Heart left ventricle (tissue), 13 donors: ENCODE measurements around the gene SULT1E1.

Experiments
- POLR2A ChIP-seq, 2 donors: fragments of 450-650 bp; IDR thresholded peaks; one replicate each; pipeline ENCODE4 v1.6.1; 2017; ENCODE audit warnings: antibody characterized with exemption in 2 of 2, mild to moderate bottlenecking in 2 of 2, moderate library complexity in 2 of 2
- TF ChIP-seq, protein P1 (sequence below), 12 donors: fragments of 200-600 bp; sonication (generic) in 4 of 12; IDR thresholded peaks; one replicate each; pipeline versions ENCODE4 v1.5.0 to v1.8.0; 2018 to 2022; ENCODE audit warnings: antibody characterized with exemption in 12 of 12, mild to moderate bottlenecking in 5 of 12
- donor health status: ischemic (EF 13 %, LVEDD 7.1; RV severe dilation, severe dysfunction).
- donor health status: DM: no; HTN: yes; CAD: no.
- donor health status: DM: no; HTN: no; CAD: no.
- donor health status: ischemic (EF 25% LVEDD 6.9; RV normal size, moderate dysfunction).
- donor health status: ischemic (EF 25% LVEDD 5.7; RV mildly dilated, moderate dysfunction).
- donor health status: ischemic (EF 35%, LVEDD 5.7; RV mildly dilated, moderate dysfunction).
- donor health status: nonischemic (EF 11% LVEDD 7.7; RV severe dilation, severe dysfunction).
- donor health status: DM: yes; HTN: yes; CAD: no.
- donor health status: PGD.
- donor health status: ischemic (EF 29% LVEDD 5.4; RV normal size, mild dysfunction).
- donor health status: nonischemic (EF 23%, LVEDD 6.1; RV moderate dilation, normal function).

DNA sequence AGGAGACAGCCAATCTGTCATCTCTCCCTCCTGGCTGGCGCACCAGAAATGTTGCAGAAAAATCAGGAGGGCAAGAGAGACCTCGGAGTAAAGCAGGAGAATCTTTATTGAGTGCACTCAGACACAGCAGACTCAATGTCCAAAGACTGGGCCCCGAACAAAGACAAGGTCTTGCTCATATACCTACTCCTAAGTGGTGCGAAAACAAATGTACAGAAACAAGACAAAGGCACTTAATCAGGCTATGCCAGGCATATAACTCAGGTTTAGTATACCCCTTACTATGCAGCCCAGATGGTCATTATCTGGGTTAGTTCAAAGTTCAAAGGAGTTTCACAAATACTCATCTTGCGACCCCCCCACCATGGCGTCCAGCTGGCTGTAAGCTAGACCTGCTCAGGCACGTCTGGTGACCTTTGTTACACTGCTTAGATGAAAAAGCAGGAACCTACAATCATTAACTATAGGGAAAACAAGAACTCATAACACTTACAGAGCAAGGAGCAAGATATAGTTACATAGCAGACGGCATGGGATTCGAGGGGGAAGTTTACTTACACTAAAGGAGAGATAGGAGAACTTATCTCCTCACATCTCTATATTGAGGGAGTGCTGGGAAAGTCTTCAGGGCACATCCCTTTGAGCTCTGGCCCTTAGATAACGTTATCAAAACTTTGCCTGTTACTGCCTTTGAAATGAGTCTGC is 27.5 kb downstream of the SULT1E1 start:
- no peak for TF ChIP-seq POLR2A (IDR thresholded peaks at IDR 0.05)
- TF ChIP-seq, protein P1, sequence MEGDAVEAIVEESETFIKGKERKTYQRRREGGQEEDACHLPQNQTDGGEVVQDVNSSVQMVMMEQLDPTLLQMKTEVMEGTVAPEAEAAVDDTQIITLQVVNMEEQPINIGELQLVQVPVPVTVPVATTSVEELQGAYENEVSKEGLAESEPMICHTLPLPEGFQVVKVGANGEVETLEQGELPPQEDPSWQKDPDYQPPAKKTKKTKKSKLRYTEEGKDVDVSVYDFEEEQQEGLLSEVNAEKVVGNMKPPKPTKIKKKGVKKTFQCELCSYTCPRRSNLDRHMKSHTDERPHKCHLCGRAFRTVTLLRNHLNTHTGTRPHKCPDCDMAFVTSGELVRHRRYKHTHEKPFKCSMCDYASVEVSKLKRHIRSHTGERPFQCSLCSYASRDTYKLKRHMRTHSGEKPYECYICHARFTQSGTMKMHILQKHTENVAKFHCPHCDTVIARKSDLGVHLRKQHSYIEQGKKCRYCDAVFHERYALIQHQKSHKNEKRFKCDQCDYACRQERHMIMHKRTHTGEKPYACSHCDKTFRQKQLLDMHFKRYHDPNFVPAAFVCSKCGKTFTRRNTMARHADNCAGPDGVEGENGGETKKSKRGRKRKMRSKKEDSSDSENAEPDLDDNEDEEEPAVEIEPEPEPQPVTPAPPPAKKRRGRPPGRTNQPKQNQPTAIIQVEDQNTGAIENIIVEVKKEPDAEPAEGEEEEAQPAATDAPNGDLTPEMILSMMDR (IDR thresholded peaks at IDR 0.05), result no peak
